Neural progenitor cell (in vitro differentiated cells): ENCODE measurements around the gene NCOA1. TPM values are rescaled to one million over a fixed set of nuclear protein-coding genes. Genes with fewer than 3 reads are reported as not detected.

Experiments
- DNase-seq: peaks from one replicate; pipeline ENCODE4 v3.0.0-alpha.2; 2016; ENCODE audit warnings: low spot score
- H2AFZ ChIP-seq: fragments of 200-600 bp; sonication (generic); replicated peaks from 2 replicates; pipeline ENCODE4 v1.6.1; 2016; ENCODE audit warnings: antibody characterized with exemption
- H3F3A ChIP-seq: fragments of 200-600 bp; sonication (generic); 2 replicates; pipeline ENCODE4 v1.6.1; 2016; ENCODE audit warnings: antibody characterized with exemption, low read depth
- H3K27ac ChIP-seq: fragments of 200-600 bp; sonication (generic); 2 replicates; pipeline ENCODE4 v1.5.1; 2016; ENCODE audit warnings: mild to moderate bottlenecking
- H3K27me3 ChIP-seq: fragments of 200-600 bp; sonication (generic); 2 replicates; pipeline ENCODE4 v1.6.1; 2016; ENCODE audit warnings: mild to moderate bottlenecking, moderate library complexity
- H3K36me3 ChIP-seq: fragments of 200-600 bp; sonication (generic); 2 replicates; pipeline ENCODE4 v1.5.1; 2016
- H3K4me1 ChIP-seq: fragments of 200-600 bp; sonication (generic); 2 replicates; pipeline ENCODE4 v1.6.1; 2016; ENCODE audit warnings: mixed run types
- H3K4me2 ChIP-seq: fragments of 200-600 bp; sonication (generic); 2 replicates; pipeline ENCODE4 v1.6.1; 2016
- H3K4me3 ChIP-seq: fragments of 200-600 bp; sonication (generic); 2 replicates; pipeline ENCODE4 v1.5.1; 2016
- H3K79me2 ChIP-seq: fragments of 200-600 bp; sonication (generic); 2 replicates; pipeline ENCODE4 v1.6.1; 2016; ENCODE audit warnings: low read depth
- H3K9ac ChIP-seq: fragments of 200-600 bp; sonication (generic); 2 replicates; pipeline ENCODE4 v1.6.1; 2016
- H3K9me3 ChIP-seq: fragments of 200-600 bp; sonication (generic); 2 replicates; pipeline ENCODE4 v1.5.1; 2016; ENCODE audit warnings: low read depth
- H4K20me1 ChIP-seq: fragments of 200-600 bp; sonication (generic); 2 replicates; pipeline ENCODE4 v1.6.1; 2016; ENCODE audit warnings: low read depth
- H3K27ac Mint-ChIP-seq: 3 replicates; pipeline ENCODE4 v1.8.0; 2021; ENCODE audit warnings: mixed read lengths
- H3K27me3 Mint-ChIP-seq: 2 replicates; pipeline ENCODE4 v1.8.0; 2022; ENCODE audit warnings: low read depth, mild to moderate bottlenecking, inconsistent platforms, moderate library complexity, mixed read lengths; ENCODE audit not compliant: insufficient read depth
- H3K36me3 Mint-ChIP-seq: 3 replicates; pipeline ENCODE4 v1.8.0; 2021; ENCODE audit warnings: mixed read lengths
- H3K4me1 Mint-ChIP-seq: 3 replicates; pipeline ENCODE4 v1.8.0; 2021; ENCODE audit warnings: mixed read lengths
- H3K4me3 Mint-ChIP-seq: 3 replicates; pipeline ENCODE4 v1.8.0; 2021; ENCODE audit warnings: mild to moderate bottlenecking, moderate library complexity, mixed read lengths
- H3K9me3 Mint-ChIP-seq: 3 replicates; pipeline ENCODE4 v1.8.0; 2020; ENCODE audit warnings: mixed read lengths
- CTCF ChIP-seq: fragments of 200-600 bp; sonication (generic); IDR thresholded peaks from 2 replicates; pipeline ENCODE4 v1.5.1; 2017; ENCODE audit warnings: antibody characterized with exemption, mild to moderate bottlenecking
- EZH2 ChIP-seq: fragments of 200-600 bp; sonication (generic); IDR thresholded peaks from 2 replicates; pipeline ENCODE4 v1.6.1; 2017; ENCODE audit warnings: antibody characterized with exemption, mild to moderate bottlenecking, moderate library complexity
- EZH2phosphoT487 ChIP-seq: fragments of 200-600 bp; sonication (generic); IDR thresholded peaks from 2 replicates; pipeline ENCODE4 v1.6.1; 2017; ENCODE audit warnings: antibody characterized with exemption
- total RNA-seq: library from RNA; depleted of rRNA; stranded (reverse); fragments of >200 nt; gene quantifications from 2 replicates; pipeline ENCODE4 v1.2.3, GENCODE V29; 2015; ENCODE audit warnings: low replicate concordance

The NCOA1 gene
- total RNA-seq, 1 donor from 2014 or later = 29.3 TPM

GRCh38 chr2:24451805-24452501, 39.1 kb upstream of the NCOA1 start:
- Mint-ChIP-seq H3K9me3 (peaks cover 10% of the 10 kb centered on the region), H3K27ac (no peak overlapping the region), H3K36me3 (no peaks in the 10 kb centered on the region), H3K4me1 (peaks cover 15% of the 10 kb centered on the region), H3K4me3 (no peak overlapping the region), H3K27me3 (no peaks in the 10 kb centered on the region)
- H3K27me3 ChIP-seq = no peaks in the 10 kb centered on the region
- H2AFZ ChIP-seq = no peak overlapping the region
- TF ChIP-seq EZH2 (no peak), EZH2phosphoT487 (no peak), CTCF (no peak)
- H3K4me2 ChIP-seq = no peak overlapping the region
- no peaks in the 10 kb centered on the region for H3K36me3 ChIP-seq
- no peak for DNase-seq
- H3K79me2 ChIP-seq = no peaks in the 10 kb centered on the region
- no peak overlapping the region for H3K9ac ChIP-seq
- H3K4me3 ChIP-seq = no peak overlapping the region
- H3K27ac ChIP-seq = no peak overlapping the region
- H3F3A ChIP-seq = no peaks in the 10 kb centered on the region
- H3K4me1 ChIP-seq = peaks cover 14% of the 10 kb centered on the region
- H4K20me1 ChIP-seq = no peaks in the 10 kb centered on the region
- no peaks in the 10 kb centered on the region for H3K9me3 ChIP-seq

- H2AFZ ChIP-seq = no peak overlapping the region
These were observed 38.6 kb upstream of the NCOA1 start for GRCh38 chr2:24452502-24452885.

GRCh38 chr2:24453379-24454073, 37.5 kb upstream of the NCOA1 start:
- Histone ChIP-seq H3F3A (no peaks in the 10 kb centered on the region), H4K20me1 (no peaks in the 10 kb centered on the region), H3K79me2 (no peaks in the 10 kb centered on the region), H3K4me3 (no peak overlapping the region), H3K9me3 (no peaks in the 10 kb centered on the region), H2AFZ (no peak overlapping the region), H3K4me2 (no peak overlapping the region), H3K4me1 (peaks cover 14% of the 10 kb centered on the region), H3K9ac (no peak overlapping the region), H3K36me3 (no peaks in the 10 kb centered on the region), H3K27me3 (no peaks in the 10 kb centered on the region), H3K27ac (no peak overlapping the region)
- Mint-ChIP-seq H3K4me3 (no peak overlapping the region), H3K36me3 (no peaks in the 10 kb centered on the region), H3K4me1 (peaks cover 21% of the 10 kb centered on the region), H3K27ac (no peak overlapping the region), H3K9me3 (peaks cover 7% of the 10 kb centered on the region), H3K27me3 (no peaks in the 10 kb centered on the region)
- TF ChIP-seq CTCF (no peak), EZH2 (no peak), EZH2phosphoT487 (no peak)
- DNase-seq = no peak

More at GRCh38 chr2:24452502-24452885, 38.6 kb upstream of the NCOA1 start:
- H3K36me3 Mint-ChIP-seq = no peaks in the 10 kb centered on the region
- Histone ChIP-seq H3K36me3 (no peaks in the 10 kb centered on the region), H3K27me3 (no peaks in the 10 kb centered on the region), H3F3A (no peaks in the 10 kb centered on the region), H3K4me3 (no peak overlapping the region), H3K4me1 (peaks cover 14% of the 10 kb centered on the region), H3K9me3 (no peaks in the 10 kb centered on the region), H3K27ac (no peak overlapping the region), H3K4me2 (no peak overlapping the region), H3K9ac (no peak overlapping the region), H4K20me1 (no peaks in the 10 kb centered on the region), H3K79me2 (no peaks in the 10 kb centered on the region)
- H3K27ac Mint-ChIP-seq = no peak overlapping the region
- H3K27me3 Mint-ChIP-seq = no peaks in the 10 kb centered on the region
- no peak for TF ChIP-seq EZH2
- no peak for TF ChIP-seq EZH2phosphoT487
- TF ChIP-seq CTCF = no peak
- peaks cover 10% of the 10 kb centered on the region for H3K9me3 Mint-ChIP-seq
- H3K4me1 Mint-ChIP-seq = peaks cover 19% of the 10 kb centered on the region
- H3K4me3 Mint-ChIP-seq = no peak overlapping the region
- DNase-seq = no peak
